ENCODE results near the gene PLCH1. TPM values are rescaled to one million over a fixed set of nuclear protein-coding genes. Genes with fewer than 3 reads are reported as not detected.

The PLCH1 gene
- total and polyA plus RNA-seq, 8 donors, result 0.91 to 4.4 (median 2.3) TPM

DNA sequence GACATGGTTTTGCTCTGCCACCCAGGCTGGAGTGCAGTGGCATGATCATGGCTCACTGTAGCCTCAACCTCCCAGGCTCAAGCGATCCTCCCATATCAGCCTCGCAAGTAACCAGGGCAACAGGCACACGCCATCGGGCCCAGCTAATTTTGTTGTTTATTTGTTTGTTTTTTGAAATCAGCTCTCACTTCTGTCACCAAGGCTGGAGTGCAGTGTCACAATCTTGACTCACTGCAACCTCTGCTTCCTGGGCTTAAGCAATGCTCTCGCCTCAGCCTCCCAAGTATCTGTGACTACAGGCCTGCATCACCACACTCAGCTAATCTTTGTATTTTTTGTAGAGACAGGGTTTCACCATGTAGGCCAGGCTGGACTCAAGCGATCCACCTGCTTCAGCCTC, 26.3 kb upstream of the PLCH1 start:
- no peak overlapping the region for H3K27ac ChIP-seq
- H3K27me3 ChIP-seq, result no peaks in the 10 kb centered on the region

DNA sequence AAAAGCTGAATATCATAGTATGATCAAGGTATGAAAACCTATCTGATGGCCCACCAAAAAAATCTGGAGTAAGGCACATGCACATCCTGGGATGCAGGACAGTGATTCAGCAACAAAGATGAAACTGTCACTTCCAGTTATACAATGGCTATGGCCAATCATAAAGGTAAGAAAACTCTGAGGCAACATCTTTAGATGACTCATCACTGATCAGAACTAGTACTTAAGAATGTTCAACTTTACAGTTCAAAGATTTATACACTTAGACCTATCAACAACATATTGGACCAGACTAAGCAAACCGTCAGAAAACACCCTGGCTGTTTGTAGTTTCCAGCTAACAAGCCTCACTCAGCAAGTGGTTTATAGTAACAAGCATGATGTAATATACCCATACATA, 21.3 kb upstream of the PLCH1 start:
- no peak for TF ChIP-seq CTCF (IDR thresholded peaks at IDR 0.05)
- Histone ChIP-seq H3K4me3 (no peak overlapping the region), H3K27me3 (no peaks in the 10 kb centered on the region), H3K4me1 (no peaks in the 10 kb centered on the region), H3K27ac (no peak overlapping the region), H3K36me3 (peaks cover 0 to 10% (median 0%) of the 10 kb centered on the region in 3 donors), H3K9me3 (no peaks in the 10 kb centered on the region)
- DNase-seq (no peak), FAIRE-seq (no peak), ATAC-seq (no peak)
- 84 to 90% methylated on average over 1 of the region's 1 CpG for WGBS, 2 donors
- intact Hi-C loops (cut with DNase I), result no loop called here

More for the DNA sequence above, 26.3 kb upstream of the PLCH1 start:
- intact Hi-C loops (cut with DNase I), result no loop called here
- peaks cover 0 to 10% (median 0%) of the 10 kb centered on the region in 3 donors for H3K36me3 ChIP-seq
- DNase-seq (no peak), FAIRE-seq (no peak), ATAC-seq (no peak)
- H3K4me1 ChIP-seq, result no peaks in the 10 kb centered on the region
- H3K9me3 ChIP-seq, result no peaks in the 10 kb centered on the region
- no peak overlapping the region for H3K4me3 ChIP-seq
- TF ChIP-seq CTCF (IDR thresholded peaks at IDR 0.05), result no peak
- 88 to 97% methylated on average over 6 of the region's 6 CpGs for WGBS, 2 donors

GRCh38 chr3:155763870-155764463, 19.1 kb upstream of the PLCH1 start:
- ATAC-seq (no peak), FAIRE-seq (no peak), DNase-seq (no peak)
- Histone ChIP-seq H3K4me3 (no peak overlapping the region), H3K36me3 (peaks cover 0 to 10% (median 0%) of the 10 kb centered on the region in 3 donors), H3K9me3 (no peaks in the 10 kb centered on the region), H3K27ac (no peak overlapping the region), H3K4me1 (no peaks in the 10 kb centered on the region), H3K27me3 (no peaks in the 10 kb centered on the region)
- WGBS, 2 donors, result 91 to 92% methylated on average over 3 of the region's 3 CpGs
- intact Hi-C loops (cut with DNase I), result no loop called here
- no peak for TF ChIP-seq CTCF (IDR thresholded peaks at IDR 0.05)

DNA sequence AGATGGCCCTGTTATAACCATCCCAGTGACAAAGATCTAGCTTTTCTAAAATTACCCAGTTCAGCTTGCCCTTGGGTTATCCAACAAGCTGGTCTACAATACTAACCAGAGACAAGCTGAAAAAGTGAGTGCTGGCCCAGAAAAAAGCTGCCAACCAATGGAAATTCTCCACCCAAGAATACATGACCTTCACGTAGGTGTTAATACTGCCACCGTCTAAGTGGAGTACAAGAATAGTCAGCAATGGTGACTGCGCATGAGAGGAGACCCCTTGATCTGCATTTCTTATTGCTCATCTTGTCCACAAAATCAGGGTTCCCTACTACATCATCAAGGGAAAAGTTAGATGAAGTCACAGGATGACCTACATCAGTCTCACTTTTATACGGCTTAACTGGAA, 15.8 kb upstream of the PLCH1 start:
- intact Hi-C loops (cut with DNase I), result no loop called here
- H3K27me3 ChIP-seq, result no peaks in the 10 kb centered on the region
- no peak for FAIRE-seq
- H3K36me3 ChIP-seq, result no peaks in the 10 kb centered on the region
- H3K27ac ChIP-seq, result no peak overlapping the region
- H3K4me3 ChIP-seq, result no peak overlapping the region
- WGBS, 2 donors, result 86 to 93% methylated on average over 4 of the region's 4 CpGs
- H3K4me1 ChIP-seq, result no peaks in the 10 kb centered on the region
- TF ChIP-seq CTCF (IDR thresholded peaks at IDR 0.05), result no peak
- ATAC-seq, result no peak
- no peaks in the 10 kb centered on the region for H3K9me3 ChIP-seq
- DNase-seq, result no peak

DNA sequence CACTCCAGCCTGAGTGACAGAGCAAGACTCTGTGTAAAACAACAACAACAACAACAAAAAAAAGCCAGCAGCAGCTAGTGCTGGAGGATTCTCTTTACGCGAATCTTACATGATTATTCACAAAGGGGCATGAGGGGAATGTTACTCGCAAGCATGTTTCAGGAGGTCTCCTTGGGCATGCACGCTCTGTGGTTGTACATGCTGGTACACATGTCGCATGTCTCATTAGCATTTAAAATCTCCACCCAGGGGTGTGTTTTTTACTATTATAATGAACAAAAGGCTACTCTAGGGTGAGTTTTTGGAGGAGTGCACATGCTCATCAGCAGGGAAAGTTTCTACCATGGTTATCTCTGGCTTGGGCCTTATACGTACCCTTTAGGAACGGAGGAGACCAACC, 12.7 kb upstream of the PLCH1 start:
- ATAC-seq, result no peak
- no peak for FAIRE-seq

More for the DNA sequence above, 12.7 kb upstream of the PLCH1 start:
- TF ChIP-seq CTCF (IDR thresholded peaks at IDR 0.05), result no peak
- DNase-seq, result no peak
- H3K27ac ChIP-seq, result no peak overlapping the region
- intact Hi-C loops (cut with DNase I), result loop anchor here in 1 of 3 donors (10.0 kb wide), 1 partner anchor 107 kb away; no protein-coding TSS in a partner anchor
- no peaks in the 10 kb centered on the region for H3K4me1 ChIP-seq
- no peak overlapping the region for H3K4me3 ChIP-seq
- no peaks in the 10 kb centered on the region for H3K36me3 ChIP-seq
- H3K9me3 ChIP-seq, result no peaks in the 10 kb centered on the region
- no peaks in the 10 kb centered on the region for H3K27me3 ChIP-seq
- WGBS, 2 donors, result 91 to 97% methylated on average over 7 of the region's 7 CpGs

Measured in pancreas (tissue), 10 donors.